GM18526 (cell line): Measurements from ENCODE around the gene FCHSD2.

Experiments used
- POLR2A ChIP-seq: IDR thresholded peaks from 3 replicates; pipeline ENCODE4 v1.6.1; 2011; ENCODE audit not compliant: insufficient read length; ENCODE audit errors: extremely low read depth

Gene FCHSD2

DNA sequence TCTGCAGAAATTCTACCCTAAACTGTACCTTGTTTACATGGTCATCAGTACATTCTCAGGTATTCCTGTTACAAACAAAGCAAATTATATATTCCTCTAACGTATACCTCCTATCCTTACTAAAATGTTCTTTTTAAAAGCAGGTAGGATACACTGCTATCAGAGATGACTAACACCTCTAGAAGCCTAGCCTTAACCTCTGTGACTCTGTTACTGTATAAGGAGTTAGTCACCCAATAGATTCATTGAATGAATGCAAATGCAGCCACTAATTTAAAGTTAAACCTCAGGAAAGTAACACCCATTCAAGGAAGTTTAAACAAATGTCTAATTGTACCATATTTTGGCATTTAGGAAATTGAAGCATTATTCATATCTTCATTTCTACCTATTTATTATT is 82.2 kb downstream of the FCHSD2 start:
- TF ChIP-seq POLR2A: no peak

DNA sequence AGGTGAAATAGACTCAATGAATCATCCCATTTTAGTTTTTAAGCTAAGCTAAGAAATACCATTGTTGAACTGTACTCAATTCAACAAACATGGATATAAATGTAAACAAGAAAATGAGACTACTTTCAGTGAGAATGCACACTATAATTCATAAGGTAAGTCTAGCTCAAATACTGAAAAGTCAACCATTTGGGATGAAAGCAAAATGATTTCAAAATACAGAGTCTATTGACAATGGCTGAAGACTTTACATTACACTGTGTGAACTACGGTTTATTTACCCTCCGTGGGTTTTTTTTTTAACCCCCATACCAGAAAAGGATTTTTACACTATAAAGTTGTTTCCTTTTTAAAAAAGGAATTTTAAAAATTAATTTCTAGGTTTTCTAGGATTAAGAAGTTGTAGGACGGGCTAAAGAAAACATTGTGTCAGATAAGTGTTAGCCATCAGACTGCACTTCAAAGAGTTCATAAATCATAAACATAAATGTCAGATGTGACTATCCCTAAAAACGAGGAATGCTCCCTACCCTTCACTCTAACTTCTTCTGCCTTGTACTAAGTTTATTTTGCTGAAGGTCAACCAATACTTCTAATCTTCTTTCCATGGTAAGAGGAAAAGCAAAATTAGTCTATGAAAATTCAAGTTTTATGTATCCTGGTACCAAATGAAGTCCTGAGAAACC is 83.0 kb downstream of the FCHSD2 start:
- no peak for TF ChIP-seq POLR2A

DNA sequence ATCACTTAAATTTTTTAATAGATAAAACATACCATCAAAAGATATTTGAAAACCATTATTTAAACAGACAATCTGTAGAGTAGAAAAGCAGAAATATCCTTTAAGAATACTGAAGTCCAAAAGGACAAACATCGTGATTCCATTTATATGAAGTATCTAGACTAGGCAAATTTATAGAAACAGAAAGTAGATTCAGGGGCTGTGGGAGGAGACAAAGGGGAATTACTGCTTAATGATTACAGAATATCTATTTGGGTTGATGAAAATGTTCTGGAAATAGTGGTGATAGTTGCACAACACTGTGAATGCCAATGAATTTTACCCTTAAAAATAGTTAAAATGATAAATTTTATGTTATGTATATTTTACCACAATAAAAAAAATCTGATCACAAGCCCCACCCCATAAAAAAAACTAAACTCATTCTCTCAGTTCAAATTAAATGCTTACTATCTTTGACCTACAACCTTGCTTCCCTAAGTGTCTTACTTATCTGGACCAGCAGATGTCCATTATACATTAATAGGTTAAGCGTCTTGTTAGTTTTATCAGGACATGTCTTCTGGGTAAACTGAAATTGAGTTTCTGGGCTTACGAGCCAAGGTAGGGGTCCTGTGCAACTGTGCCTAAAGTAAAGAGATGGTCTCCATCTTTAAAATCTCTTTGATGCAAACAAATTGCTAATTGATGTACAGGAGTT is 86.3 kb downstream of the FCHSD2 start:
- no peak for TF ChIP-seq POLR2A

DNA sequence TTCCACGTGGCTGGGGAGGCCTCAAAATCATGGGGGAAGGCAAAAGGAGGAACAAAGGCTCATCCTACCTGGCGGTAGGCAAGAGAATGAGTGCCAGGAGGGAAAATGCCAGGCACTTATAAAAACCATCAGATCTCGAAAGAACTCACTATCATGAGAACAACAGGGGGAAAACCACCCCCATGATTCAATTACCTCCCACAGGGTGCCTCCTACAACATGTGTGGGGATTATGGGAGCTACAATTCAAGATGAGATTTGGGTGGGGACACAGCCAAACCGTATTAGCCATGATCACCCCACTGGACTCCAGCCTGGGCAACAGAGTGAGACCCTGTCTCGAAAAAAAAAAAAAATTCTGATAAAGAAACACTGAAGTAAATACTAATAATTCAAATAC is 87.1 kb downstream of the FCHSD2 start:
- TF ChIP-seq POLR2A: no peak

DNA sequence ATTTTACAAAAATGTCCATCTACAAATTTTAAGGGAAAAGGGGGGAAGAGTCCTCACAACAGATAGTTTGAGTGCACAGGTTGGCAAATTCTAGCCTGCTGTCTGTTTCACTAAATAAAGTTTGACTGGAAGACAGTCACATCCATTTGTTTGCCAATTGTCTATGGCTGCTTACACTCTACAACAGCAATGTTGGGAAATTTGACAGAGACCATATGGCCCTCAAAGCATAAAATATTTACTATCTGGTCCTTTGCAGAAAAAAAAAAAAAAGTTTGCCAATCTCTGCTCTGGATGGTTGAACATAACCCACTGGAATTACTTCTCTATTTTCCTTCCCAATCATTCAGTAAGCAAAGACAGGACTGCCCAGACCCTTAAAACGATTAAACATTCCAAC is 88.2 kb downstream of the FCHSD2 start:
- no peak for TF ChIP-seq POLR2A

DNA sequence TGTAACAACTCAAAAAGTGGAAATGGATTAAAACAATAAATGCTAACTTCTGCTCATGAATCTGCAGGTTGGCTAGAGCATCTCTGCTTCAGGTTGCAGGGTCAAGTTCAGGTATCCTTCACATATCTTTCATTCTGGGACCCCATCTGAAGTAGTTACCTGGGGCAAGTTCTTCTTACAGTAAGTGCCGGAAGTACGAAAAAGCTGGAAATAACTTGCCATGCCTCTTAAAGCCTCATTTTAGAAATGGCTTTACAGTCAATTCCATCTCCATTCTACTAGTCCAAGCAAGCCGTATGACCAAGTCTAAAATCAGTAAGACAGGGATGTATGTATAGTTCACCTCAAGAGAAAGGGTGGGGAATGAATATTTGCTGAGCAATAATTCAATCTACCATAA is 93.7 kb downstream of the FCHSD2 start:
- no peak for TF ChIP-seq POLR2A

DNA sequence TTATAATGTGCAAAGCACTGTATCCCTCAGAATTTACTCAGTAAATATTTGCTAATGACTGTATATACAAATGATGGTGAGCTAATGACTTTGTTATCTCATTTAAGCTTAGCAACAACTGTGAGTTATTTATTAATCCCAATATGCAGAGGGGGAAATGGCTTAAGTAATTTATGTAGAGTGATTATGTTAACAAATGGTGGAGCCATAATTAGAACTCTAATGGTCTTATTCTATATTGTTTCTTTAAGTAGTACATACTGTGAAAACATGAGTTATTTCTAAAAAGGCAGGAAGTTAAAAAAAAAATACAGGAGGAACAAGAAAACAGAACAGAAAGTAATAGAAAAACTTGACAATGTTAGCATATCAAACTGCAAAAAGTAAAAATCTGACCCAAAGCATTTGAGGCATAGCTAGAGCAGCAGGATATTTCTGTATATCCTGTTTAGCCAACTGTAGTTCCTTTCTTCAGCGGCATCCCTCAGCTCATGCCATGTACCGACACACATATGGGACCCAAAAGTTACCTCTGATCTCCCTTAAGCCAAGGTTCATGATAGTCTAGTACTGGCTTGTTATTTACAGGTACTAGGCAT is 94.2 kb downstream of the FCHSD2 start:
- TF ChIP-seq POLR2A: no peak

DNA sequence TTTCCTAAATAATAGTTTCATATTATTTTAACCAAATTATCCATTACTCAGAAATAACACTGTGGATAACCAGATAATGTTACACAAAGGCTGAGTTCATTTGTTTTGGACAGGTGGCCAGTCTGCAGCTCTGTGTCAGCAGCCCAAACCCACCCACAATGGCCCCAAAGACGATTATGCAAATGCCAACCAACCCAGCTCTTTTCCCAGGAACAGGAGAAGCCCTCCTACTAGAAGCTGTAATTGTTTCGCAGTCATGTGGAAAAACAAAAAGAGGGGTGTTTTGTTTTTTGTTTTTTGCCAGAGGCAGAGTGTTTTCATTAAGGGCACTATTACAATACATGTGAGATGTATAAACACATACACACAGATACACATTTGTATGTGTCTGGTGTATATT is 102.1 kb downstream of the FCHSD2 start:
- no peak for TF ChIP-seq POLR2A

DNA sequence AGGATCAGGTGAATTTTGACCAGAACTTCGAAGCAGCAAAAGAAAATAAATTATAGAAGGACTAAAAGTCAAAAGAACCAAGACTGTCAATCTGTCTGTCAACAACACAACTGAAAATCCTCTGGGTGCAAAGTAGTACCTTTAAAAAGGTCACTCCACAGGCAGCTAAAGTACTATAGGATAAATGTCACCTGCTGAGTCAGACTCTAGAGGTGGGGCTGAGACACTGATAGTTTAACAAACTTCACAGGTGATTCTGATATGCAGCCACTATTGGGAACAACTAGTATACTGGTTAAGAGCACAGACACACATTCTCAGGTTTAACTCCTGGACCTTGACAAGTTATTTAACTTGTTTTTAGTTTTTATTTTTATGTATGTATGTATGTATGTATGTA is 107.3 kb downstream of the FCHSD2 start:
- TF ChIP-seq POLR2A: no peak

DNA sequence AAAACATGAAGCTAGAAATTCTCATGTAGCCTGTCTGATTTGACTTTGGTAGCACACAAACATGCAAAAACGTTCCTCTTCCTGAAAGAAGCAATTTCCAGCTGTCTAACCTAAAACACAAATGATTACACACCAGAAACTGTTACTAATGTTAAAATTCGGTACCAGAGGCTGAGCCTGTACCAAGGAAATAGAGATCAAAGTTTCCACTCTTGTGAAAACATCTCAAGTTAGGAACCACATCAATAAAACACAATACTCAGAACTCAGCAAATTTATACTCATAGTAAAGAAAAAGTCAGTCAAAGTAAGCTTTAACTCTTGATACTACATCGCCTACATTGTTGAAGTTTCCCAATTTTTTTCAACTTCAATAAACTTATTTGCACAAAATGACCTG is 107.8 kb downstream of the FCHSD2 start:
- no peak for TF ChIP-seq POLR2A

DNA sequence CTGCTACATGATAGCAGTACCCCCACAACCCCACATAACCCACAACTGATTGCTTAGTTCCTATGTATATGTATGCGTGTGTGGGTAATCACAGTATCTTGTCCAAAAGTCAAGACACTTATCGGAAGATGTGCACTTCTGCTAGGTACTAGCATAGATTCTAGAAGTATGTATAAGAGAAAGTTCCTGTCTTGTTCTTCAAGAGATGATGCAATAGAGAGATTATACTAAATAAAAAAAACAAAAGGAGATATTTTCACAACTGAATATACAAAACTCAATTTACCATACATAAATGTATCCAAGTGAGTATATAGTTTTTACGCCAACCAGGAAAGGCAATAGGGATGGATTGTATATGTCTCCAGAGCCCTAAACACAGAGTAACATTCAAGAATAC is 112.0 kb downstream of the FCHSD2 start:
- no peak for TF ChIP-seq POLR2A

DNA sequence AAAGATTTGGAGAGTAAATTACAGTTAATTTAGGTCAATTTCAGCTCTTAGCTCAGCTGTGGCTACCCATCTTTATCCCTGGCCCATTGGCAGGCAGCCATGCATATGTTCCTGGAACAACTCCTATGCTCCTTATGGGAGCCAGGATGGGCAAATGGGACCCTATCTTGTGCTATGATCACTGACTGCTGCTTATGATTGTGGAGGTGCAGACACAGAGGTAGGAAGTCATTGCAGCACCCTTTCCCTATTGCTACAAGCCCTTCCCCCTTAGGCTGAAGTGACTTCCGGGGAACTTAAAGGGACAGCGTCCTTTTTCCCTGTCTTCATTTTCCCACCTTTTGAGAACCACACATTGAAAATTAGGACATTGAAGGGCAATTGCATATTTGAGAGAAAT is 112.7 kb downstream of the FCHSD2 start:
- TF ChIP-seq POLR2A: no peak

DNA sequence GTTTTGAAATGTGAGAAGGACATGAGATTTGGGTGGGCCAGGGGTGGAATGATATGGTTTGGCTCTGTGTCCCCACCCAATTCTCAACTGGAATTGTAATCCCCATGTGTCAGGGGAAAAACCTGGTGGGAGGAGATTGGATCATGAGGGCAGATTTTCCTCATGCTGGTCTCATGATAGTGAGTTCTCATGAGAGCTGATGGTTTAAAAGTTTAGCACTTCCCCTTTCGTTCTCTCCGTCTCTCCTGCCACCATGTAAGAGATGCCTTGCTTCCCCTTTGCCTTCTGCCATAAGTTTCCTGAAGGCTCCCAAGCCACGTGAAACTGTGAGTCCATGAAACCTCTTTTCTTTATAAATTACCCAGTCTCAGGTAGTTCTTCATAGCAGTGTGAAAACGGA is 113.5 kb downstream of the FCHSD2 start:
- no peak for TF ChIP-seq POLR2A

DNA sequence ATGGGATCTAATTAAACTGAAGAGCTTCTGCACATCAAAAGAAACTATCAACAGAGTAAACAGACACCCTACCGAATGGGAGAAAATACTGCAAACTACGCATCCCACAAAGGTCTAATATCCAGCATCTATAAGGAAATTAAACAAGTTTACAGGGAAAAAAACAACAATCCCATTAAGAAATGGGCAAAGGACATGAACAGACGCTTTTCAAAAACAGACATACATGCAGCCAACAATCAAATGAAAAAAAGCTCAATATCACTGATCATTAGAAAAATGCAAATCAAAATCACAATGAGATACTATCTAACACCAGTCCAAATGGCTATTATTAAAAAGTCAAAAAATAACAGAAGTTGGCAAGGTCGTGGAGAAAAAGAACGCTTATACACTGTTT is 117.5 kb downstream of the FCHSD2 start:
- TF ChIP-seq POLR2A: no peak

DNA sequence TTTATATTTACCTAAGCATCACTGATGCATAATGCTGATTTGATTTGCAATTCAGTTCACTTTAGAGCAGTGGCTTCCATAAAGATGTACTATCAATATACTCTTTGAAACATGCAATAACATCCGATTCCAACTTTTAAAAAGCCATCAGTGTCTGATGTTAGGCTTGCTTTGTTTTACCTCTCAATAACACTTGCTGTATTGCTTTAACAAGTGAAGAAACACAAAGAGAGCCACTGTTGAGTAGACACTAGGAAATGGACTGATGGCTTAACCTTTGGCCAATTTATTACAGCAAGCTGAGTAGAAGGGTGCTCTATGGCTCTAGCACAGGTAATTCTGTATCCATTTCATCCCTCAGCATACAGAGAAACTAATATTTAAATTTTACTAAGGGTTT is 122.1 kb downstream of the FCHSD2 start:
- no peak for TF ChIP-seq POLR2A

DNA sequence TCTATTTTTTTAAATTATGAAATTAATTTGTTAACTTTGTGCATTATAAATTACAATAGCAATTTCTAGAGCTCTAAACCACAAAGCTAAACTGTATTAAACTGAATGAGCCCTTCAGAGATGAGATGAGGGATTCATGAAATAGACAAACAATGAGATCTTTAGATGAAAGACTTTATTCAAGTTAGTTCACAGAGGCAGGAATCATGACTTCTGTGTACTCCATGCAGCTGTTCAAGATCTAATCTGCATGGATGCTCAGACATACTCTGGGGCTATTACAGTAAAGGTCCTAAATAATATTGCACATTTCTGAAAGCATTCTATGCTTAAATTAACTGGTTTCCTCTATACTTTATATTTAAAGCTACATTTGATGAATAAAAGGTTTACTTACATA is 122.7 kb downstream of the FCHSD2 start:
- no peak for TF ChIP-seq POLR2A

DNA sequence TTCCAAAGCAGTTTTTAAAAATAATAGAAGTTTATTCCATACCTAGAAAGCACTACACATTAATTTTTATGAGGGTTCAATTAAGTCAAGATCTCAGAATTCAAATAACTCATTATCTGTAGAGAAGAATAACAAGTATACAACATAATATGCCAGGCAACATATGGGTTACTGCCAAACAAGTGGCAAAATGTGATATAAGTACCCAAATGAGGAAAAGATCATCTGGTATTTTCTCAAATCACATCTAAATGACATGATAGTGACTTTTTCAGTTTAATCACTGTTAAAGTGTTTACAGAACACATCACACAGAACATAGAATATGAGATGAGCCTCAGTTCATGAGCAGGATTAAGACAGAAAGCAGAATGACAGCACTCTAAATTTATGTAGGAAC is 123.3 kb downstream of the FCHSD2 start:
- no peak for TF ChIP-seq POLR2A
